HCT116 (cell line): Measurements from ENCODE around the gene CACNG3. TPM values are rescaled to one million over a fixed set of nuclear protein-coding genes. Genes with fewer than 3 reads are reported as not detected.

ENCODE experiments used
- ATAC-seq: fragments of 200-7000 bp; cut with Tn5 transposase; 2 replicates; pipeline ENCODE4 v1.9.1; 2020; ENCODE audit warnings: mild to moderate bottlenecking, moderate library complexity
- BruUV-seq: library from RNA; stranded (reverse); fragments of 400-500 nt; replicated peaks from 2 replicates; lab custom pipeline; 2021; lab: Mats Ljungman, UMichigan
- CTCF ChIA-PET: fragments of 300-600 bp; sonication (Branson Sonifier 250); formaldehyde crosslinking; loops from one replicate; lab custom pipeline; 2021; ENCODE audit warnings: antibody characterized with exemption; lab: Charles Lee
- POLR2A ChIA-PET: fragments of 300-600, 350-600 bp; sonication (Branson Sonifier 250); formaldehyde crosslinking; loops from one replicate; lab custom pipeline; 2021; ENCODE audit warnings: antibody characterized with exemption; lab: Charles Lee
- RAD21 ChIA-PET, 2 experiments: fragments of 300-600 bp; sonication (Branson Sonifier 250); formaldehyde crosslinking; loops; one replicate each; lab custom pipeline; 2023; ENCODE audit warnings: low total read pairs in 2 of 2; ENCODE audit not compliant: uncharacterized antibody in 2 of 2, unreplicated experiment in 2 of 2, low non-redundant PET in 1 of 2; lab: Charles Lee
- DNase-seq: peaks from one replicate; pipeline ENCODE4 v3.0.0-alpha.2; 2010; ENCODE audit warnings: low read depth, low spot score
- H2AFZ ChIP-seq: fragments of 200-600 bp; shearing (Covaris generic), sonication (generic); 2 replicates; pipeline ENCODE4 v1.6.1; 2017; ENCODE audit warnings: low read depth, mixed run types, mixed read lengths, antibody characterized with exemption, low read length; ENCODE audit not compliant: poor library complexity, severe bottlenecking
- H3K27ac ChIP-seq: 2 replicates; pipeline ENCODE4 v1.5.1; 2012; ENCODE audit warnings: low read depth, low read length
- H3K27me3 ChIP-seq: fragments of 200-600 bp; sonication (generic); 2 replicates; pipeline ENCODE4 v1.6.1; 2016; ENCODE audit warnings: mixed run types, low read length, mixed read lengths; ENCODE audit not compliant: insufficient read depth
- H3K36me3 ChIP-seq, 2 experiments: fragments of 200-500 bp in 1 of 2; fragments of 200-600 bp in 1 of 2; sonication (Bioruptor generic) in 1 of 2; sonication (generic) in 1 of 2; 2 replicates each; pipeline versions ENCODE4 v1.5.1 to v1.6.1; 2014 to 2016; ENCODE audit warnings: low read length in 2 of 2, inconsistent platforms in 1 of 2, mixed read lengths in 1 of 2, mixed run types in 1 of 2; ENCODE audit not compliant: insufficient read depth in 2 of 2, control insufficient read depth in 1 of 2
- H3K4me1 ChIP-seq, 2 experiments: fragments of 200-600 bp in 1 of 2; sonication (generic) in 1 of 2; 2 replicates each; pipeline versions ENCODE4 v1.5.1 to v1.6.1; 2012 to 2017; ENCODE audit warnings: low read length in 2 of 2, inconsistent platforms in 1 of 2, mild to moderate bottlenecking in 1 of 2, mixed read lengths in 1 of 2, mixed run types in 1 of 2, moderate library complexity in 1 of 2; ENCODE audit not compliant: insufficient read depth in 2 of 2, control insufficient read depth in 1 of 2
- H3K4me2 ChIP-seq: fragments of 200-600 bp; sonication (generic); 2 replicates; pipeline ENCODE4 v1.6.1; 2017; ENCODE audit warnings: mixed run types, low read length, mixed read lengths
- H3K4me3 ChIP-seq, 2 experiments: fragments of 200-600 bp in 1 of 2; sonication (generic) in 1 of 2; replicated peaks in 1 of 2; 2 replicates each; pipeline ENCODE4 v1.5.1; 2011 to 2016; ENCODE audit warnings: low read length in 2 of 2, control low read depth in 1 of 2, low read depth in 1 of 2, mild to moderate bottlenecking in 1 of 2, mixed read lengths in 1 of 2, mixed run types in 1 of 2
- H3K79me2 ChIP-seq: fragments of 200-600 bp; sonication (generic); 2 replicates; pipeline ENCODE4 v1.6.1; 2017; ENCODE audit warnings: mild to moderate bottlenecking, mixed run types, low read length, moderate library complexity, mixed read lengths; ENCODE audit not compliant: insufficient read depth
- H3K9ac ChIP-seq: fragments of 200-600 bp; sonication (generic); 2 replicates; pipeline ENCODE4 v1.6.1; 2016; ENCODE audit warnings: low read length, mixed read lengths
- H3K9me2 ChIP-seq: fragments of 200-600 bp; sonication (generic), shearing (Covaris generic); 2 replicates; pipeline ENCODE4 v1.6.1; 2017; ENCODE audit warnings: mixed run types, mild to moderate bottlenecking, moderate library complexity; ENCODE audit not compliant: insufficient read depth
- H3K9me3 ChIP-seq, 2 experiments: fragments of 200-500 bp in 1 of 2; fragments of 200-600 bp in 1 of 2; sonication (Bioruptor generic) in 1 of 2; sonication (generic) in 1 of 2; 2 replicates each; pipeline ENCODE4 v1.6.1; 2014 to 2017; ENCODE audit warnings: low read length in 2 of 2, mixed read lengths in 2 of 2, inconsistent platforms in 1 of 2, low read depth in 1 of 2, mild to moderate bottlenecking in 1 of 2, mixed run types in 1 of 2, moderate library complexity in 1 of 2; ENCODE audit not compliant: control insufficient read depth in 1 of 2, insufficient read depth in 1 of 2
- H4K20me1 ChIP-seq: fragments of 200-600 bp; sonication (generic), shearing (Covaris generic); 2 replicates; pipeline ENCODE4 v1.6.1; 2017; ENCODE audit warnings: mixed run types, mild to moderate bottlenecking, moderate library complexity; ENCODE audit not compliant: insufficient read depth
- CEBPB ChIP-seq: IDR thresholded peaks from 2 replicates; pipeline ENCODE4 v1.6.1; 2012; ENCODE audit warnings: low read depth
- EGR1 ChIP-seq: IDR thresholded peaks from 2 replicates; pipeline ENCODE4 v1.6.1; 2012; ENCODE audit warnings: low read depth
- ELF1 ChIP-seq: IDR thresholded peaks from 2 replicates; pipeline ENCODE4 v1.6.1; 2012; ENCODE audit warnings: low read depth, borderline replicate concordance
- EZH2 ChIP-seq: fragments of 200-600 bp; sonication (generic); IDR thresholded peaks from 2 replicates; pipeline ENCODE4 v1.6.1; 2017; ENCODE audit warnings: antibody characterized with exemption, mixed run types
- EZH2phosphoT487 ChIP-seq: fragments of 200-600 bp; IDR thresholded peaks from 2 replicates; pipeline ENCODE4 v1.6.1; 2018; ENCODE audit warnings: antibody characterized with exemption, borderline replicate concordance
- JUND ChIP-seq: IDR thresholded peaks from 2 replicates; pipeline ENCODE4 v1.6.1; 2012
- POLR2A ChIP-seq: IDR thresholded peaks from 2 replicates; pipeline ENCODE4 v1.7.0; 2011; ENCODE audit warnings: borderline replicate concordance; ENCODE audit not compliant: insufficient read depth, insufficient read length; ENCODE audit errors: extremely low read depth
- POLR2AphosphoS5 ChIP-seq: IDR thresholded peaks from 2 replicates; pipeline ENCODE4 v1.6.1; 2011; ENCODE audit warnings: mild to moderate bottlenecking, low read depth, low read length, moderate library complexity
- SIN3A ChIP-seq: IDR thresholded peaks from 2 replicates; pipeline ENCODE4 v1.6.1; 2012; ENCODE audit warnings: low read depth
- SP1 ChIP-seq: IDR thresholded peaks from 2 replicates; pipeline ENCODE4 v1.6.1; 2012; ENCODE audit warnings: low read depth
- SRF ChIP-seq: IDR thresholded peaks from 2 replicates; pipeline ENCODE4 v1.6.1; 2012; ENCODE audit warnings: low read depth
- TCF7L2 ChIP-seq: IDR thresholded peaks from 2 replicates; pipeline ENCODE4 v1.7.0; 2011; ENCODE audit warnings: borderline replicate concordance, inconsistent platforms; ENCODE audit not compliant: insufficient read depth, insufficient read length; ENCODE audit errors: extremely low read depth
- YY1 ChIP-seq: IDR thresholded peaks from 2 replicates; pipeline ENCODE4 v1.6.1; 2011; ENCODE audit warnings: low read length, low read depth, moderate library complexity, mild to moderate bottlenecking; ENCODE audit not compliant: insufficient replicate concordance; ENCODE audit errors: extremely low read depth
- ZFX ChIP-seq: fragments of 450-650 bp; IDR thresholded peaks from 2 replicates; pipeline ENCODE4 v1.6.1; 2017
- ZNF274 ChIP-seq: fragments of 200-500 bp; sonication (Bioruptor generic); IDR thresholded peaks from 2 replicates; pipeline ENCODE4 v1.6.1; 2014; ENCODE audit warnings: mild to moderate bottlenecking, low read depth, low read length, inconsistent platforms
- intact Hi-C: fragments of 100-400 bp; cut with micrococcal nuclease; formaldehyde crosslinking; loops from 2 replicates; pipeline ENCODE4 v1.10.0; 2022
- total RNA-seq: library from RNA; stranded (reverse); gene quantifications from one replicate; pipeline ENCODE4 v1.2.1, GENCODE V29; 2021; ENCODE audit not compliant: unreplicated experiment
- TF ChIP-seq, protein P1 (sequence below): IDR thresholded peaks from 2 replicates; pipeline ENCODE4 v1.6.1; 2012
- TF ChIP-seq, protein P2 (sequence below): IDR thresholded peaks from 2 replicates; pipeline ENCODE4 v1.6.1; 2012; ENCODE audit warnings: low read depth

CACNG3 gene
- total RNA-seq, 1 experiment from 2014 or later, result not detected

DNA sequence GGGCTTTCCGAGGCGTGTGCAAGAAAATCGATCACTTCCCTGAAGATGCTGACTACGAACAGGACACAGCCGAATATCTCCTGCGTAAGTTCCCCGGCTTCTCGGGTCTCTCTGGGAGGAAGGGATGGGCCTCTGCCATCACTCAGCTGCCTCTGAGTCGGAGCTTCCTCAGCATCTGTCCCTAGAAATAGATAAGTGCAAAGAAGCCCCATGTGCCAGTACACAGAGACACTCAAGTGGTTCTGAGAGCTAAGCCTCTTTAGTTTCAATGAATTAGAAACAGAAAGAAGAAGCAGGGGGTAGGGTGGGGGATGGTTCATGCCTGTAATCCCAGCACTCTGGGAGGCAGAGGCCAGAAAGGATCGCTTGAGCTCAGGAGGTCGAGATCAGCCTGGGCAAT, 90.6 kb downstream of the CACNG3 start (continued):
- no peak for TF ChIP-seq YY1
- no peak for TF ChIP-seq JUND
- no peak for TF ChIP-seq ZNF274

DNA sequence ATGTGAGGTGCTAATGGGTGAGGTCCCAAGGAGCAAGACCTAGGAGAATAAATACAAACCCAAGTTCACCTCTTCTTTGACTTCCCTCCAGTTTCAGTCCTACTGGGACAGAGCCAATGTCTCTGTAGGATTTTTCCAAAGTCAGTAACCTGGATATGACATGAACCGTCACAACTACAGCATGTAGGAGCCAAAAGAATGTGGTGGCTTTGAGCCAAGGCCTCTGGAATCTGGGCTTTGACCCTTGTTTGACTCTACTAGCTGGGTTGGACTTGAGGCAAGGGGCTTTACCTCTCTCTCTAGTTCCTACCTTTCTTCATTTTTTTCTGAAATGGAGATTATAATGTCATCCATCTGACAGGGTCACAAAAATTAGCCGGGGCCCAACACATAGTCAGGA, 91.4 kb downstream of the CACNG3 start:
- DNase-seq, result no peak
- Histone ChIP-seq H3K27ac (no peak overlapping the region), H3K79me2 (no peaks in the 10 kb centered on the region), H3K4me3 (no peak overlapping the region), H4K20me1 (no peaks in the 10 kb centered on the region), H3K9me3 (no peaks in the 10 kb centered on the region)
- BruUV-seq, result no TSS peak
- CTCF ChIA-PET, result no interaction called here
- TF ChIP-seq SP1, result no peak
- TF ChIP-seq, all 23 proteins: peak for 0
- ChIA-PET POLR2A (no interaction called here), RAD21 (interaction anchor here in 1 of 2 experiments (0.6 kb wide), 1 partner anchor 261 kb away, joined by 3 read pairs; no protein-coding TSS in a partner anchor)
- peaks cover 32% of the 10 kb centered on the region; the same call in 1 of the 2 replicates for H3K27me3 ChIP-seq
- no peak overlapping the region for H3K9ac ChIP-seq
- intact Hi-C loops, result no loop called here
- ATAC-seq, result no peak
- H2AFZ ChIP-seq, result no peak overlapping the region
- no peak overlapping the region for H3K4me2 ChIP-seq
- H3K36me3 ChIP-seq, result no peaks in the 10 kb centered on the region
- H3K9me2 ChIP-seq, result no peaks in the 10 kb centered on the region
- no peaks in the 10 kb centered on the region; a peak in 1 of 4 replicates for H3K4me1 ChIP-seq

DNA sequence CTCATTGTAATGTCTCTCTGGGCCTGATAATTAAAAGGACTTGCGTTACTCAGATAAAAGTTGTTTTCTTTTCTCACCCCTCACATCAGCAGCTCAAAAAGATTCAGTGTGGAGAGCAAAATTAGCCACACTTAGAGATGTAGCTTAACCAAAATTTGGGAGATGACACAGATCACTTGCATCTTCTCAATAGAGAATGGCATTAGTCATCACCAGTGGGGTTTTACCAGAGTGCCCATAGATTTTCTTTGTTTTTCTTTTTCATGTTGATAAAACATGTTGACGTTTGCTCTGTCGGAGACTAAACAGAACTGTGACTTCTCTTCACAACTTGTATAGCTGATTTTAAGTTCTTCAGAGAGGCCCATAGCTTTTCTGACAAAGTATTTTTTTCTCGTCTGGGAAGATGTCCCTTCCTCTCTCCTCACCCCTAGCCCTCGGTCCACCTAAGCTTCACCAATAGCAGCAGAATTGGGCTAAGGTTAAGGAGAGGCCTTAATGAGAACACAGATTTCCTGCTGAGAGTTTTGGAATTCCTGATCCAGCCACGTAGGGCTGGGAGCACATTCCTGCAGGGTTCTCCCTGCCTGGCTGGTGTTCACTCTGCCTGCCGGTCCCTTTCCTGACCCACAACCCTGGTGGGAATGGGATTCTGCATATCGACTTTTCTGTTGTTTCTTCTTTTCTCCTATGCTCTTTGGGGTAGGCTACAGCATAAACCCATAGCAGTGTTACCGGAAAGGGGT, 92.6 kb downstream of the CACNG3 start:
- no peaks in the 10 kb centered on the region for H3K79me2 ChIP-seq
- ATAC-seq, result no peak
- no peaks in the 10 kb centered on the region for H3K9me2 ChIP-seq
- no TSS peak for BruUV-seq
- no peaks in the 10 kb centered on the region; a peak in 1 of 4 replicates for H3K4me1 ChIP-seq
- intact Hi-C loops, result no loop called here
- ChIA-PET CTCF (no interaction called here), POLR2A (no interaction called here), RAD21 (no interaction called here)
- no peak overlapping the region for H3K4me3 ChIP-seq
- H4K20me1 ChIP-seq, result no peaks in the 10 kb centered on the region
- H2AFZ ChIP-seq, result no peak overlapping the region
- no peak overlapping the region for H3K9ac ChIP-seq
- peaks cover 22% of the 10 kb centered on the region; the same call in 1 of the 2 replicates for H3K27me3 ChIP-seq
- H3K36me3 ChIP-seq, result no peaks in the 10 kb centered on the region
- no peaks in the 10 kb centered on the region for H3K9me3 ChIP-seq
- no peak overlapping the region for H3K4me2 ChIP-seq
- H3K27ac ChIP-seq, result no peak overlapping the region
- no peak for DNase-seq
- no peak for TF ChIP-seq EZH2
- TF ChIP-seq EGR1, result no peak
- TF ChIP-seq EZH2phosphoT487, result no peak
- TF ChIP-seq ZFX, result no peak
- no peak for TF ChIP-seq SIN3A
- TF ChIP-seq, protein P1, sequence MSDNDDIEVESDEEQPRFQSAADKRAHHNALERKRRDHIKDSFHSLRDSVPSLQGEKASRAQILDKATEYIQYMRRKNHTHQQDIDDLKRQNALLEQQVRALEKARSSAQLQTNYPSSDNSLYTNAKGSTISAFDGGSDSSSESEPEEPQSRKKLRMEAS, result no peak
- no peak for TF ChIP-seq ZNF274
- no peak for TF ChIP-seq CEBPB
- TF ChIP-seq POLR2AphosphoS5, result no peak
- TF ChIP-seq SRF, result no peak
- TF ChIP-seq, protein P2, sequence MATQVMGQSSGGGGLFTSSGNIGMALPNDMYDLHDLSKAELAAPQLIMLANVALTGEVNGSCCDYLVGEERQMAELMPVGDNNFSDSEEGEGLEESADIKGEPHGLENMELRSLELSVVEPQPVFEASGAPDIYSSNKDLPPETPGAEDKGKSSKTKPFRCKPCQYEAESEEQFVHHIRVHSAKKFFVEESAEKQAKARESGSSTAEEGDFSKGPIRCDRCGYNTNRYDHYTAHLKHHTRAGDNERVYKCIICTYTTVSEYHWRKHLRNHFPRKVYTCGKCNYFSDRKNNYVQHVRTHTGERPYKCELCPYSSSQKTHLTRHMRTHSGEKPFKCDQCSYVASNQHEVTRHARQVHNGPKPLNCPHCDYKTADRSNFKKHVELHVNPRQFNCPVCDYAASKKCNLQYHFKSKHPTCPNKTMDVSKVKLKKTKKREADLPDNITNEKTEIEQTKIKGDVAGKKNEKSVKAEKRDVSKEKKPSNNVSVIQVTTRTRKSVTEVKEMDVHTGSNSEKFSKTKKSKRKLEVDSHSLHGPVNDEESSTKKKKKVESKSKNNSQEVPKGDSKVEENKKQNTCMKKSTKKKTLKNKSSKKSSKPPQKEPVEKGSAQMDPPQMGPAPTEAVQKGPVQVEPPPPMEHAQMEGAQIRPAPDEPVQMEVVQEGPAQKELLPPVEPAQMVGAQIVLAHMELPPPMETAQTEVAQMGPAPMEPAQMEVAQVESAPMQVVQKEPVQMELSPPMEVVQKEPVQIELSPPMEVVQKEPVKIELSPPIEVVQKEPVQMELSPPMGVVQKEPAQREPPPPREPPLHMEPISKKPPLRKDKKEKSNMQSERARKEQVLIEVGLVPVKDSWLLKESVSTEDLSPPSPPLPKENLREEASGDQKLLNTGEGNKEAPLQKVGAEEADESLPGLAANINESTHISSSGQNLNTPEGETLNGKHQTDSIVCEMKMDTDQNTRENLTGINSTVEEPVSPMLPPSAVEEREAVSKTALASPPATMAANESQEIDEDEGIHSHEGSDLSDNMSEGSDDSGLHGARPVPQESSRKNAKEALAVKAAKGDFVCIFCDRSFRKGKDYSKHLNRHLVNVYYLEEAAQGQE, result no peak
- no peak for TF ChIP-seq POLR2A
- no peak for TF ChIP-seq ELF1
- TF ChIP-seq TCF7L2, result no peak
- no peak for TF ChIP-seq SP1
